ENCODE data around the gene PDGFB.

- TF ChIP-seq CTCF (IDR thresholded peaks at IDR 0.05; ENCODE audit: insufficient read depth, low read depth, low read length) (no peak), EZH2 (IDR thresholded peaks at IDR 0.05; ENCODE audit: insufficient read depth, low read length) (no peak)
Observed at GRCh38 chr22:39220890-39221850, 23.6 kb downstream of the PDGFB start.
